KMS-11 (cell line): ENCODE measurements around the gene OR5F1.

Experiments
- H2AFZ ChIP-seq: fragments of 200-600 bp; sonication (generic); 2 replicates; pipeline ENCODE4 v1.6.1; 2016; ENCODE audit warnings: antibody characterized with exemption, mixed run types, low read depth
- H3K27ac ChIP-seq: fragments of 200-600 bp; sonication (generic); 2 replicates; pipeline ENCODE4 v1.6.1; 2016; ENCODE audit warnings: mild to moderate bottlenecking, mixed run types
- H3K27me3 ChIP-seq: fragments of 200-600 bp; sonication (generic); 2 replicates; pipeline ENCODE4 v1.6.1; 2017; ENCODE audit warnings: mild to moderate bottlenecking, low read depth, mixed run types, moderate library complexity; ENCODE audit not compliant: insufficient read depth
- H3K36me3 ChIP-seq: fragments of 200-600 bp; sonication (generic); 2 replicates; pipeline ENCODE4 v1.6.1; 2017; ENCODE audit warnings: mild to moderate bottlenecking, mixed run types; ENCODE audit not compliant: insufficient read depth
- H3K4me1 ChIP-seq: fragments of 200-600 bp; sonication (generic); 2 replicates; pipeline ENCODE4 v1.6.1; 2016; ENCODE audit warnings: mild to moderate bottlenecking, low read depth, mixed run types; ENCODE audit not compliant: poor library complexity, severe bottlenecking
- H3K4me2 ChIP-seq: fragments of 200-600 bp; sonication (generic); 2 replicates; pipeline ENCODE4 v1.7.0; 2016; ENCODE audit warnings: mild to moderate bottlenecking, mixed run types
- H3K4me3 ChIP-seq: fragments of 200-600 bp; sonication (generic); IDR thresholded peaks from 2 replicates; pipeline ENCODE4 v1.6.1; 2017; ENCODE audit warnings: low read depth, low read length, mixed read lengths; ENCODE audit not compliant: insufficient read depth
- H3K79me2 ChIP-seq: fragments of 200-600 bp; sonication (generic); 2 replicates; pipeline ENCODE4 v1.6.1; 2016; ENCODE audit warnings: low read depth, mixed run types; ENCODE audit not compliant: insufficient read depth
- H3K9ac ChIP-seq: fragments of 200-600 bp; sonication (generic); 2 replicates; pipeline ENCODE4 v1.6.1; 2016; ENCODE audit warnings: mild to moderate bottlenecking, mixed run types
- H4K20me1 ChIP-seq: fragments of 200-600 bp; sonication (generic); 2 replicates; pipeline ENCODE4 v1.6.1; 2016; ENCODE audit warnings: mild to moderate bottlenecking, mixed run types; ENCODE audit not compliant: insufficient read depth
- CTCF ChIP-seq: fragments of 200-600 bp; sonication (generic); conservative IDR thresholded peaks from 2 replicates; pipeline ENCODE4 v1.6.1; 2017; ENCODE audit warnings: low read depth, mild to moderate bottlenecking, antibody characterized with exemption, low read length, moderate library complexity, mixed read lengths

Gene OR5F1

GRCh38 chr11:55970935-55971334 lies 23.5 kb downstream of the OR5F1 start:
- TF ChIP-seq CTCF: no peak
- H3K79me2 ChIP-seq: no peaks in the 10 kb centered on the region
- no peak overlapping the region for H3K4me3 ChIP-seq
- H4K20me1 ChIP-seq: no peaks in the 10 kb centered on the region
- H3K9ac ChIP-seq: no peak overlapping the region
- no peak overlapping the region for H3K27ac ChIP-seq
- no peak overlapping the region for H2AFZ ChIP-seq
- no peak overlapping the region for H3K4me2 ChIP-seq
- no peaks in the 10 kb centered on the region for H3K36me3 ChIP-seq
- no peaks in the 10 kb centered on the region for H3K27me3 ChIP-seq
- H3K4me1 ChIP-seq: no peaks in the 10 kb centered on the region

GRCh38 chr11:55969845-55970244 lies 24.6 kb downstream of the OR5F1 start, which contains the start of gene OR10AG1:
Gene OR10AG1 (minus strand): TSS chr11:55969945. CDS start chr11:55969907, 38 bp downstream.
- no peak for TF ChIP-seq CTCF
- H3K27me3 ChIP-seq: no peaks in the 10 kb centered on the region
- no peaks in the 10 kb centered on the region for H3K79me2 ChIP-seq
- H2AFZ ChIP-seq: no peak within 1 kb of the TSS
- no peak within 1 kb of the TSS for H3K4me3 ChIP-seq
- H3K4me2 ChIP-seq: no peak within 1 kb of the TSS
- H3K27ac ChIP-seq: no peak within 1 kb of the TSS
- no peaks in the 10 kb centered on the region for H3K4me1 ChIP-seq
- no peaks in the 10 kb centered on the region for H4K20me1 ChIP-seq
- no peaks in the 10 kb centered on the region for H3K36me3 ChIP-seq
- H3K9ac ChIP-seq: no peak within 1 kb of the TSS

- H3K36me3 ChIP-seq: no peaks in the 10 kb centered on the region
- H4K20me1 ChIP-seq: no peaks in the 10 kb centered on the region
- no peak overlapping the region for H3K4me2 ChIP-seq
- no peak overlapping the region for H3K9ac ChIP-seq
- no peaks in the 10 kb centered on the region for H3K4me1 ChIP-seq
- H3K27me3 ChIP-seq: no peaks in the 10 kb centered on the region
- H3K79me2 ChIP-seq: no peaks in the 10 kb centered on the region
- H3K27ac ChIP-seq: no peak overlapping the region
- H3K4me3 ChIP-seq: no peak overlapping the region
- no peak for TF ChIP-seq CTCF
- H2AFZ ChIP-seq: no peak overlapping the region
Observed at GRCh38 chr11:55967914-55968313, 26.5 kb downstream of the OR5F1 start.

GRCh38 chr11:55966391-55966790 lies 28.0 kb downstream of the OR5F1 start:
- Histone ChIP-seq H3K27ac (no peak overlapping the region), H3K4me3 (no peak overlapping the region), H2AFZ (no peak overlapping the region), H3K27me3 (no peaks in the 10 kb centered on the region), H3K36me3 (no peaks in the 10 kb centered on the region), H4K20me1 (no peaks in the 10 kb centered on the region), H3K79me2 (no peaks in the 10 kb centered on the region), H3K4me1 (no peaks in the 10 kb centered on the region), H3K9ac (no peak overlapping the region), H3K4me2 (no peak overlapping the region)
- TF ChIP-seq CTCF: no peak
